Kidney (tissue), 14 donors: ENCODE results near the gene PIK3CD. TPM values are rescaled to one million over a fixed set of nuclear protein-coding genes. Genes with fewer than 3 reads are reported as not detected.

Source experiments
- DNase-seq, 5 donors: peaks; one replicate each; pipeline ENCODE4 v3.0.0-alpha.2; 2013 to 2020
- FAIRE-seq: peaks from 2 replicates; lab custom pipeline; 2012; peaks lifted over from hg19 to GRCh38; lab: Jason Lieb, UNC
- H3K27ac ChIP-seq, 2 donors: one replicate each; pipeline ENCODE4 v1.7.0; 2013; ENCODE audit warnings: low read depth in 2 of 2, low read length in 2 of 2, inconsistent platforms in 1 of 2
- H3K27me3 ChIP-seq: one replicate; pipeline ENCODE4 v1.7.1; 2013; ENCODE audit warnings: low read length, inconsistent platforms; ENCODE audit not compliant: control insufficient read depth, insufficient read depth
- H3K36me3 ChIP-seq, 3 donors: one replicate each; pipeline versions ENCODE4 v1.7.0 to v1.7.1; 2013; ENCODE audit warnings: low read length in 3 of 3, control low read depth in 1 of 3, inconsistent platforms in 1 of 3; ENCODE audit not compliant: insufficient read depth in 3 of 3, control insufficient read depth in 2 of 3
- H3K4me1 ChIP-seq, 3 donors: one replicate each; pipeline versions ENCODE4 v1.7.0 to v1.7.1; 2013; ENCODE audit warnings: low read length in 3 of 3, inconsistent platforms in 1 of 3, low read depth in 1 of 3; ENCODE audit not compliant: control insufficient read depth in 2 of 3, insufficient read depth in 2 of 3
- H3K4me3 ChIP-seq, 3 donors: one replicate each; pipeline versions ENCODE4 v1.7.0 to v1.8.1; 2013; ENCODE audit warnings: low read length in 3 of 3, control low read depth in 1 of 3, inconsistent platforms in 1 of 3
- H3K9ac ChIP-seq, 3 donors: one replicate each; pipeline versions ENCODE4 v1.7.0 to v1.7.1; 2013; ENCODE audit warnings: low read length in 3 of 3, control low read depth in 1 of 3, inconsistent platforms in 1 of 3
- H3K9me3 ChIP-seq, 3 donors: one replicate each; pipeline versions ENCODE4 v1.7.0 to v1.7.1; 2013; ENCODE audit warnings: low read length in 3 of 3, control low read depth in 1 of 3, inconsistent platforms in 1 of 3; ENCODE audit not compliant: control insufficient read depth in 2 of 3, insufficient read depth in 1 of 3
- intact Hi-C: fragments of 100-400 bp; cut with DNase I; formaldehyde crosslinking; loops from one replicate; pipeline ENCODE4 v1.11.1; 2022
- polyA plus RNA-seq: library from polyadenylated mRNA; stranded (reverse); fragments of 350-450 nt; fragmentation: Illumina TruSeq; extraction: RNeasy Lipid Tissue Mini Kit (QIAGEN cat#74804); gene quantifications from one replicate; pipeline ENCODE4 v1.2.3, GENCODE V29; 2014; ENCODE audit warnings: low read depth, low replicate concordance; ENCODE audit not compliant: insufficient read depth
- total RNA-seq: library from RNA; stranded (reverse); fragmentation: NEBNext Ultra II Directional; extraction: Animal tissue kit (Norgen Biotek cat#: 25700); gene quantifications from one replicate; pipeline ENCODE4 v1.2.1, GENCODE V29; 2021
- TF ChIP-seq, protein P1 (sequence below): IDR thresholded peaks from 3 replicates; pipeline ENCODE4 v1.5.1; 2012; ENCODE audit warnings: mild to moderate bottlenecking, moderate library complexity, borderline replicate concordance; ENCODE audit not compliant: insufficient read depth; ENCODE audit errors: extremely low read depth
- donor health status: control.
- donor health status: control.
- donor health status: control.
- donor health status: control.
- donor health status: control.
- donor health status: DM: yes; HTN: yes; CAD: no.
- donor health status: Normal renal cell carcinoma (clear cell type).

Gene PIK3CD
- total and polyA plus RNA-seq, 2 donors from 2014 or later, result 5.3 to 19.7 TPM

DNA sequence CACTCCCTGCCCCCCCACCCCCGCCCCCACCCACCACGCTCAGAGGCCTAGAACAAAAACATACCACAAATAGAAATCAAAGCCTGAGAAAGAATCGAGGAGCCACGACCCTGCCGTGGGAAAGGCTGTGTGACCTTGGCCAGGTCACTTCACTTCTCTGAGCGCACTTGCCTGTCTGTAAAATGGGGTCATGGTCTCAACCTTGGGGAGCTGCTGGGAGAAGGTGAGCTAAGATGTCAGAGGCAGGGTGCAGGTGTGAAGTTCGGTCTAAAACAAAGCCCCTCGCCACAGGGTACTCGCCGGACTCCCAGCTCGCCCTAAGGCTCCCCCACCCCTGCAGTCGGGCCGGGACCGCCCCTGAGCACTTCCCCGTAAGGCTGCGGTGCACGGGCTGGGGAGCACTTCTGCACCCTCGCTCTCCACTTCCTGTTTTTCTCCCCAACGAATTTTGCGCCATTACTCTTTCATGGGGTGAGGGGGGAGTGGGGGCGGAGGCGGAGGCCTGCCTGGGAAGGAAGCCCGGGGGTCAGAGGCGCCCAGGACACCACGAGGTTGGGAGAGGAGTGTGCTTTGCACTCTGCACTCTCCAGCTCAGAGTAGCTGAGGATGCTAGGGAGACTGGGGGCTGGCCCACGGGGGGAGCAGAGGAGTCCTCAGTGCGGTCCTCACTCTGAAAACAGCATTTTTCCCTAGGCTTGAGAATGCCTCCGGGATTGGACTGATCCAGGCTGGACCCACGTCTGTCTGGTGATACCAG is 21.9 kb upstream of the PIK3CD start:
- H3K4me1 ChIP-seq, result peaks cover 0 to 3% (median 0%) of the 10 kb centered on the region in 3 donors
- intact Hi-C loops, result no loop called here
- no peak overlapping the region for H3K4me3 ChIP-seq
- H3K27ac ChIP-seq, result no peak overlapping the region
- peak in 1 of 5 donors; percentile 28 for DNase-seq
- H3K9me3 ChIP-seq, result no peaks in the 10 kb centered on the region
- H3K36me3 ChIP-seq, result no peaks in the 10 kb centered on the region
- FAIRE-seq, result no peak
- TF ChIP-seq, protein P1, sequence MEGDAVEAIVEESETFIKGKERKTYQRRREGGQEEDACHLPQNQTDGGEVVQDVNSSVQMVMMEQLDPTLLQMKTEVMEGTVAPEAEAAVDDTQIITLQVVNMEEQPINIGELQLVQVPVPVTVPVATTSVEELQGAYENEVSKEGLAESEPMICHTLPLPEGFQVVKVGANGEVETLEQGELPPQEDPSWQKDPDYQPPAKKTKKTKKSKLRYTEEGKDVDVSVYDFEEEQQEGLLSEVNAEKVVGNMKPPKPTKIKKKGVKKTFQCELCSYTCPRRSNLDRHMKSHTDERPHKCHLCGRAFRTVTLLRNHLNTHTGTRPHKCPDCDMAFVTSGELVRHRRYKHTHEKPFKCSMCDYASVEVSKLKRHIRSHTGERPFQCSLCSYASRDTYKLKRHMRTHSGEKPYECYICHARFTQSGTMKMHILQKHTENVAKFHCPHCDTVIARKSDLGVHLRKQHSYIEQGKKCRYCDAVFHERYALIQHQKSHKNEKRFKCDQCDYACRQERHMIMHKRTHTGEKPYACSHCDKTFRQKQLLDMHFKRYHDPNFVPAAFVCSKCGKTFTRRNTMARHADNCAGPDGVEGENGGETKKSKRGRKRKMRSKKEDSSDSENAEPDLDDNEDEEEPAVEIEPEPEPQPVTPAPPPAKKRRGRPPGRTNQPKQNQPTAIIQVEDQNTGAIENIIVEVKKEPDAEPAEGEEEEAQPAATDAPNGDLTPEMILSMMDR, result no peak
- H3K27me3 ChIP-seq, result no peaks in the 10 kb centered on the region
- no peak overlapping the region for H3K9ac ChIP-seq

DNA sequence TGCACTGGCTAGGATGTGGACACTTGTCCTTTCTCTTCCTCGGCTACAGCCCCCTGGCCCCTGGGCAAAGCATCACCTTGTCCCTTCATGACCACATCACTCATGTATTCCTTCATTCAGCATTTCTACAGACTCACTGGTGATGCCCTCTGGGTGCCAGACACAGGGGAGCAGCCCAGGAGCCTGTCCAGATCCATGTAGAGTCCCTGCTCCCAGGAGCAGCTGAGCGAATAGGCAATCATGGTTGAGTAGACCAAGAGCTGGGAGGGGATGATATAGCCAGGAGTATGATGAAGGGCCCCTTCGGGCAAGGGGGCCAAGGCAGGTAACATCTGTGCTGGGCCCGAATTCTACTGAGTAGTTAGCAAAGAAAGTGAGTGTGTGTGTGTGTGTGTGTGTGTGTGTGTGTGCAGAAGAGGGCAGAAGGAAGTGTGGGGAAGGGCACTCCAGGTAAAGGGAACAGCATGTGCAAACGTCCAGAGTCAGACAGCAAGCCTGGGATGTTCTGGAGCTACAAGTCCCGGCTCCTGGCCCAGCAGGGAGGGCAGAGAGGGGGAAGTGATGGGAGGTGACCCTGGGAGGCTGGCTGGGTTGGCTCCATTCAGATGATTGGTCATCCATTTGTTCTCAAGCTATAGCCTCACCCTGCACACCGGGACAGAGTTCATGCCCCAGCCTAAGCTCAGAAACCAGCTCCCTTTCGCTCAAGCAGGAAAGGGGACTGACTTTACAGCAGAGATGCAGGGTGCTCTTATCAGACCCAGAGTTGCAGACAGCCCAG is 21.0 kb upstream of the PIK3CD start:
- TF ChIP-seq, protein P1, result no peak
- intact Hi-C loops, result no loop called here
- Histone ChIP-seq H3K9ac (no peak overlapping the region), H3K9me3 (no peaks in the 10 kb centered on the region), H3K4me1 (peaks cover 0 to 3% (median 0%) of the 10 kb centered on the region in 3 donors), H3K27me3 (no peaks in the 10 kb centered on the region), H3K27ac (no peak overlapping the region), H3K4me3 (no peak overlapping the region), H3K36me3 (no peaks in the 10 kb centered on the region)
- DNase-seq (no peak), FAIRE-seq (no peak)

DNA sequence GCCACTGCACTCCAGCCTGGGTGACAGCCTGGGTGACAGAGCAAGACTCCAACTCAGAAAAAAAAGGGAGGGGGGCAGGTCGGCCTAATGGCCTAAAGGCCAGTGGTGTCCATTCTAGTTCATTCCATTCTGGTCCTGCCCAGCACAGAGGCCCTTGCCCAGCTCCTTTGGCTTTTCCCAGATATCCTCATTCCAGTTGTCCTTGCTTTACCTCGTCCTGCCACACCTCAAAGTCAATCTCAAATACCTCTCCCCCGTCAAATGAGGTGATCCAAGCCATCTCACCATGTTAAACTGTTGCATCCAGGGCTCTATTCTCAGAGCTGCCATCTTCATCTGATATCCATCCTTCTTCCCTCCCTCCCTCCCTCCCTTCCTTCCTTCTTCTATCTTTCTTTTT is 19.9 kb upstream of the PIK3CD start:
- H3K36me3 ChIP-seq, result no peaks in the 10 kb centered on the region
- no peak overlapping the region for H3K27ac ChIP-seq
- no peak for FAIRE-seq

More for the DNA sequence above, 19.9 kb upstream of the PIK3CD start:
- DNase-seq, result no peak
- Histone ChIP-seq H3K9ac (no peak overlapping the region), H3K4me3 (no peak overlapping the region), H3K27me3 (no peaks in the 10 kb centered on the region), H3K4me1 (peaks cover 0 to 3% (median 0%) of the 10 kb centered on the region in 3 donors), H3K9me3 (no peaks in the 10 kb centered on the region)
- TF ChIP-seq, protein P1, result no peak
- intact Hi-C loops, result no loop called here
